HG03457 (cell line): ENCODE data around the gene CAMK1G.

Experiments used
- ATAC-seq: cut with Tn5 transposase; IDR thresholded peaks from one replicate; pipeline ENCODE4 v1.9.1; 2021; ENCODE audit warnings: moderate number of reproducible peaks; ENCODE audit not compliant: unreplicated experiment

The CAMK1G gene

GRCh38 chr1:209583408-209583807 lies at the start of gene CAMK1G:
CAMK1G (plus strand) TSS chr1:209583714; CDS start chr1:209594984, 11,270 bp downstream.
- no peak for ATAC-seq

GRCh38 chr1:209534496-209535250 lies 48.8 kb upstream of the CAMK1G start:
- no peak for ATAC-seq

- no peak for ATAC-seq
Observed at GRCh38 chr1:209536843-209537242, 46.7 kb upstream of the CAMK1G start.

DNA sequence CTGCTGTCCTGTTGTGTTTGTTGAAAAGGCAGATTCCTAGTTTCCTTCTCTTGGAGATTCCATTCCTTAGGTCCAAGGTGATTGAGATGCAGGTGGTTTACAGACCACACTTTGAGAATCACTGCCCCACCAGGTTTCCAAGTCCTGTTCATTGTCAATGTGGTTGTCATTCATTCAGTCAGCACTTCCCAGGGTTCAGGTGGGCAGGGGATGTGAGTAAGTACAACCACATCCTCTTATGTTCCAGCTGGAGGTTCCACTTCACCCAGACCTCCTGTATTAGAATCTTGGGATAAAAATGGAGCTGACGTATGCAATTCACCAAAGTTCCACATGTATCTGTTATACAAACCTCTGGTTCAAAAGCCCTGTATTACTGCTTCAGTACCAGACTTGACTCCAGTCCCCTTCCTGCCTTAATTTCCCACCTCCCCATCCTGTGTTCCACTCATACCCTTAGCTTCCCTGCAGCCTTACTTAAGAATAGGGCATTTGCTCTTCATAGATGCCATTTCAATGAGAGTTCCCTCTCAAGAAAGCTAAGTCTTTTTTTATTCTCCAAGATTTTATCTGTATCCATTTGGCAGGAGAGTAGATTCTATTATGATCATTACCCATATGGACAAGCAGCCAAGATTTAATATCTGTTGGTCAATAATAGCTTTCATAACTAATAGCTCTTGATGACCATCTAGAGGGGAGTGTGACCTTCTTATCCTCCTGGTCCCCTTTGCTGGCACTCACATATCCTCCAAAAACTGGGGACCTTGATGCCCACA lies 46.0 kb upstream of the CAMK1G start:
- ATAC-seq, result no peak

DNA sequence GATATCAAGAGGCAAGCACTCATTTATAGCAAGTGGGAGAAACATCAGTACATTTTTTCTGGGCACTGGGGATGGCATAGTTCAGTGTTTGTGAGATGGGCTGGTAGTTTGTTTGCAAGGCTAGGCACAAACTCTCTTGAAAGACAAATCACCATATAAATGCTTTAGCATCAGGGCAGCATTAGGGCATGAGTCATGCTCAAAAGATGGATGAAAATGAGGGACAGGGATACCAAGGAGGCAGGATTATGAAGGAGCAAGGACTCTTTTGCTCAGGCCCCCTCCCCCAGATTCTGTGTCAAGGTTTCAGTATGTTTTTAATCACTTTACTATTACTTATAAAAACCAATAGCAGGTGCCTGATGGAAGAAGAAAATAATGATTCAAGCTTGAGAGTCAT lies 43.9 kb upstream of the CAMK1G start:
- no peak for ATAC-seq

DNA sequence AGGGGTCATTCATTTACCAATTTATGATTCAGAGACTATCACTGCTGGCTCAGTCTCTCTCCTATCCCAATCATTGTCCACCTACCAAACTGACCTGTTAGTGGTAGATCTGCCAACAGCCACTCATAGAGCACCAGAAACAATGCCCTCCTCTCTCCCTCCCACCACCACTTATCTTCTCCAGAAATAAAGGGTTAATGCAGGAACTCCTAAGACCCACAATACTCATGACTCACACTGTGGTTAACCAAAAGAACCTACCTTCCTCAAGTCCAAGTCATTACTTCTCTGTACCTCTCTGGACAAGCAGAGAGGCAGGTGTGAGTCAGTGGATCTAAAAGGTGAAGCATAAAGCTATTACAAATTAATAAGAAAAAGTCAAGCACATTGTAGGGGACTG lies 40.9 kb upstream of the CAMK1G start:
- no peak for ATAC-seq

- ATAC-seq, result no peak
Observed at GRCh38 chr1:209544098-209544497, 39.4 kb upstream of the CAMK1G start.

- ATAC-seq, result no peak
Observed at GRCh38 chr1:209545423-209545822, 38.1 kb upstream of the CAMK1G start.

- ATAC-seq, result no peak
Observed at GRCh38 chr1:209546390-209547085, 37.0 kb upstream of the CAMK1G start.

GRCh38 chr1:209547626-209548025 lies 35.9 kb upstream of the CAMK1G start:
- ATAC-seq, result no peak

- no peak for ATAC-seq
Observed at GRCh38 chr1:209549443-209550205, 33.9 kb upstream of the CAMK1G start.

DNA sequence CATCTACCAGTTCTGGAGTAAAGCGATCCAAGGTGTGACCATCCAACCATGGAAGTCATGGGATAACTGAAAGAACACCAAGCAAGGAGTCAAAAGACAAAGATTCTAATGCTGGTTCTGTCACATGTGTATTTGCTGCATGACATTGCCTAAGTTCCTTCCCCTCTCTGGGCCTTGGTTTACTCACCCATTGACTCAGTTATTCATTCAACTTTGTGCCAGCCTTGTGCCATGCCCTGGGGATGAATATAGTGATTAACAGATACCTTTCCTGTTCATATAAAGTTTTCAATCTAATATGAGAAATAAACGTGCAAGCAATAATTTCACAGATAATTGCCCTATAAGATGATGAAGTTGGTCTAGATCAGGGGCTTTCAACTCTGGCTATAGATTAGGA lies 33.0 kb upstream of the CAMK1G start:
- no peak for ATAC-seq

DNA sequence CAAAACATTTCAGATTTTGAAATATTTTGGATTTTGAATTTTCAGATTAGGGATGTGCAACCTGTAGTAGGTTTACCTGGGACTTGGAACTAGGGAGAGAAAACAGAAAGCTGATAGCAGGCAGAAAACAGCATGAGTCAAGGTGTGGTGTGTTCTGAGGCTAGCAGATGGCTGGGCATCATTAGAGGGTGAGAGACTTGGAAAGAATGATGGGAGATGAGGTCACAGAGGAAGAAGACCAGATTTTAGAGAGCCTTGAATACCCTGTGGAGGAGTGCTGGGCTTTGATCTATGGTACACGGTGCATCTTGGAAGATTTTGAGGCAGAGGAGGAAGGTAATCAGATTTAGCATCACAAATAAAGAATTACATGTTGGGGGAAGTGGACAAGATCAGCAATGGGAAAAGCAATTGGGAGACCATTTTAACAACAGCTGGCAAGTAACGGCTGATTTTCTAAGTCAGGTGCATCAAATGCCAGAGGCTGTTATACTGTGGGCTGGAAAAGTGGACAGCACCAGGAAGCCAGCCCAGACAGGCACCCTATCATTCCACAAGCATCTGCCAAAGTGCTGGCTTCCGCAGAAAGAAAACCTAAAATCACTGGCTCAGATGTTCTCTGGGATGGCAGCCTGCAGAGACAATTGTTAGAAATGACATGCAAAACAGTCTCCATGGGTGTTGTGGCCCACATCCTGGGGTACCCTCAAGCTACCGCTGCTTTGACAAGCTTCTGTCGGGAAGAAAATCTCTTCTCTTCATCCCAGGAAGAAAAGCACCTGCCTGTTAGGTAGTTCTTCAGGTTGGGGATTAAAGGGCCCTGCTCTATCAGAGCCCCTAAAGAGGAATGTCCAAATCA lies 30.9 kb upstream of the CAMK1G start:
- no peak for ATAC-seq

- no peak for ATAC-seq
Observed at GRCh38 chr1:209554761-209555611, 28.5 kb upstream of the CAMK1G start.

DNA sequence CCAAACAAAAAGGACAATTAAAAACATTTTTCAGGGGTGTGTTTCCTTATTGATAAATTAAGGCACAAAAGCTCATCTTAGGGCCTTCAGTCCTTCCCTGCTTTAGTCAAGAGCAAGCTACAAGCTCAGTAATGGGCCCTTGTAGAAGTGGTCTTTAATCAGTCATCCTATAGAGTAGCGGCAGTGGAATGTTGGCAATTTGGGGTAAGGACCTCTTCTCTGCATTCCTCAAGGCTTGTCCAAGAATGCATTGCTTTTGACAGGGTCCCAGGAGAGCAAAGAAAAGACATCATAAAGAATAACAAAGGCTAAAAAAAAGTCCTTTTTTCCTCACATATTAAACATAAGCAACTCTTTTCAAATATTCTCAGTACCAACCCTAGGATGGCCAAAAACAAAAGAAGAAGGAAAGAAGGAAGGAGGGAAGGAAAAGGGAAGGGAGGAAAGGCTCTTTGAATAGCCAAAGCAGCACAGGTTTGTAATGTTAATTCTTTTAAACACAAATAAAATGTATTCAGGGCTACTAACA lies 27.3 kb upstream of the CAMK1G start:
- no peak for ATAC-seq

DNA sequence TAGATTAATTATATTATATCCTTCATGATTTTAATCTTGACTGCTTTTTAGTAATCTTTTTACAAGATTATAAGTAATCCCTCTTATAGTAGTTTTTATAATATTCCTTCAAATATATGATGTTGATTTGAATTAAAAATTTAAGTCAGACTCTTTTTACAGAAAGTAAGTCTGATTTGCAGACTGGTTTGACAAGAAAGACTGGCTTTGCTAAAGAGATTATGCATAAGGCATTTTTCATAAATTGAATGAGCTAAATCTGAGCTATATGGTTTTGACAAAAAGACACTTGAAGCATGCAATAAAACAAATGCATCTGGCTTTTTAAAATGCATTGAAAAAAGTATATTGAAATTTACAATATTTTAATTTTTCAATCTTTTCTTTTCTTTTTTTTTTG lies 26.3 kb upstream of the CAMK1G start:
- no peak for ATAC-seq

GRCh38 chr1:209560529-209560928 lies 23.0 kb upstream of the CAMK1G start:
- ATAC-seq, result no peak

DNA sequence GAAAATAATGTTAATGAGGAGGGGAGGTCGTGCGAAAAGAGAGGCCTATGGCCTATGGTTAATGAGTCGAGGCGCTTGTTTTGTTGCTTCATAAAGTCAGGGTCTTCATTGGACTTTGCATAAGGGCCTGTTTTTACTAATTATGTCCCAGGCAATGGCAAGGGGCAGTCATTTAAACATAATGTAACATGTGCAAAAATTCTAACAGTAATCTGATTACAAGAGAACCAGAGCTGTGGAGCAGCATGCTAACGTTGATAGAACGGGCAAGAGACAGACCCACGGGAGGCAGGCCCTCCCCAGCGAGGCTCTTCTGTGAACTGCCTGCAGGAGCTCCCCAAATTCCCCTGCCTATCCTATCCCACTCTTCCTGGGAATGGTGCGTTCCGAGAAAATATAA lies 22.6 kb upstream of the CAMK1G start:
- ATAC-seq, result no peak

GRCh38 chr1:209561532-209561931 lies 22.0 kb upstream of the CAMK1G start:
- no peak for ATAC-seq
